ENCODE results near the gene ASAP2.

Gene ASAP2

DNA sequence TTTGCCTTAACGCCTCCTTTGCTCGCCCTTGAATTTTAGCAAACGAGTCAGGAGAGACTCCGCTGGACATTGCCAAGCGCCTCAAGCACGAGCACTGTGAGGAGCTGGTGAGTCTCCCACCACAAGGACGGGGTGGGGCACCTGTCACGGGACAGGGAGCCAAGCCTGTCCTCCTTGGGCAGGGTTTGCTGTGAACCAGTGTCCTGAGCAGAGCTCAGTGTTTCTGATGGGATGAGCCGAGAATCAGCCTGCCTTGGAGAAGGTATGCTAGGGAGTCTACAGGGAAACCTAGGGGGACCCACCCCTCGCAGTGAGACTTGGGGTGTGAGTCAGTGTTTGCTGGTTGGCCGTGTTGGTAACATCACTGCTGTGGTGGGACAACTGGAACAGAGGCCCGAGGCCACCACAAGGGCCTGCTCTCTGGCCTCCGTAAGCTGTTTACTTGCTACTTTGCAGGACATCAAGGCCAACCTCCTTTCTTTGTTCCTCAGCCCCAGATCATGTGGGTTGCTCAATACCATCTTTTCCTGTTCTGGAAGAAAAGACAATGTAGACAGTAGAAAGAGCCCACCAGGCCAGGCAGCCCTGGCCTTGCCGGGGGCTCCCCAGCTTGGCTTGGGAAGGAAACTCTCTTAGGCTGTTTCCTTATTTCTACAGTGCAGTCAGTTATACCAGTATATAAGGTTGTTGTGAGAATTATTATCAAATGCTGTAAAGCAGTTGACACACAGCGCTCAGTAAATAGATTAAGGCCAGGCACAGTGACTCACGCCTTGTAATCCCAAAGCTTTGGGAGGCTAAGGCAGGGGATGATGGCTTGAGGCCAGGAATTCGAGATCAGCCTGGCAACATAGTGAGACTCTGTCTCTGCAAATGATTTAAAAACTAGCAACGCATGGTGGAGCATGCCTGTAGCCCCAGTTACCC is 174.4 kb downstream of the ASAP2 start:
- TF ChIP-seq, protein P1, sequence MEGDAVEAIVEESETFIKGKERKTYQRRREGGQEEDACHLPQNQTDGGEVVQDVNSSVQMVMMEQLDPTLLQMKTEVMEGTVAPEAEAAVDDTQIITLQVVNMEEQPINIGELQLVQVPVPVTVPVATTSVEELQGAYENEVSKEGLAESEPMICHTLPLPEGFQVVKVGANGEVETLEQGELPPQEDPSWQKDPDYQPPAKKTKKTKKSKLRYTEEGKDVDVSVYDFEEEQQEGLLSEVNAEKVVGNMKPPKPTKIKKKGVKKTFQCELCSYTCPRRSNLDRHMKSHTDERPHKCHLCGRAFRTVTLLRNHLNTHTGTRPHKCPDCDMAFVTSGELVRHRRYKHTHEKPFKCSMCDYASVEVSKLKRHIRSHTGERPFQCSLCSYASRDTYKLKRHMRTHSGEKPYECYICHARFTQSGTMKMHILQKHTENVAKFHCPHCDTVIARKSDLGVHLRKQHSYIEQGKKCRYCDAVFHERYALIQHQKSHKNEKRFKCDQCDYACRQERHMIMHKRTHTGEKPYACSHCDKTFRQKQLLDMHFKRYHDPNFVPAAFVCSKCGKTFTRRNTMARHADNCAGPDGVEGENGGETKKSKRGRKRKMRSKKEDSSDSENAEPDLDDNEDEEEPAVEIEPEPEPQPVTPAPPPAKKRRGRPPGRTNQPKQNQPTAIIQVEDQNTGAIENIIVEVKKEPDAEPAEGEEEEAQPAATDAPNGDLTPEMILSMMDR (IDR thresholded peaks at IDR 0.05; ENCODE audit: borderline replicate concordance, insufficient read depth, low read depth, low read length), result no peak
- no peak overlapping the region for H3K4me3 ChIP-seq (ENCODE audit: low read depth, low read length)

DNA sequence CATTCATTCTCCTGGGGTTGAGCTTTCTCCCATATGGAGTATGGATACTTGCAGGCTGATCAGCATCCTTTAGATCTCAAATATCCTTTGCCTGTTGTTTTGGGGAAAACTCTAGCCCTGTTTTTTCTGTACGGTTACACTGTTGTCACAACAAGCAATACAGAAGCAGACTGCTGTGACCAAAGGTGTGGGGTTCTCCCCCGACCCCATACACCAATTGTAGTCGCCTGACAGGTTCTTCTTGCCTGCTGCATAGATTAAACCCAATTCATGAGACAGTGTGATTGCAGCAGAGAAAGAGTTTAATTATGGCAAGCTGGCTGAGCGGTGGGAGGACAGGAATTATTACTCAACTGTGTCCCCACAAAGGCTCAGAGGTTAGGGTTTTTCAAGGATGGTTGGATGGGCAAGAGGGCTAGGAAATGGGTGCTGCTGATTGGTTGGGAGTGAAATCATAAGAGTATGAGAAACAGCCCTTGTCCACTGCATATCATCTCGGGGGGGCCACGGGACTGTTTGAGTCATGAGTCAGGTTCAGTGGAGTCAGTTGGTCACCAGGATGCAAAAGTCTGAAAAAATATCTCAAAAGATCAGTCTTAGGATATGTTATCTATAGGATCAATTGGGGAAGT is 176.1 kb downstream of the ASAP2 start:
- no peak overlapping the region for H3K4me3 ChIP-seq (ENCODE audit: low read depth, low read length)
- TF ChIP-seq, protein P1 (IDR thresholded peaks at IDR 0.05; ENCODE audit: borderline replicate concordance, insufficient read depth, low read depth, low read length), result no peak

DNA sequence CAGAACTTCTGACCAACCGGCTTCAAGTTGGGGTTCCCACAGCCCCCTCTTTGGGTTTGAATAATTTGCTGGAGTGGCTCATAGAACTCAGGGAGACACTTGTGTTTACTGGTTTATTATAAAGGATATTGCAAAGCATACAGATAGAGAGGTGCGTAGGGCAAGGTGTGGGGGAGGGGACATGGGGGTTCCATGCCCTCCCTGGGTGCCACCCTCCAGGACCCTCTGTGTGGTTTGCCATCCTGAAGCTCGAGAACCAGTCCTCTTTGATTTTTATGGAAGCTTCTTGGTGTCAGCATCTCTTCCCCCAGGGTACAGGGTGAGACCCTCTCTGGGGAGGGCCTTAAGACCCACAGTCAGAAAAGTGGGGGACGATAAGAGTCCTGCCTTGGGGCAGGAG is 177.9 kb downstream of the ASAP2 start:
- H3K4me3 ChIP-seq (ENCODE audit: low read depth, low read length), result no peak overlapping the region
- TF ChIP-seq, protein P1 (IDR thresholded peaks at IDR 0.05; ENCODE audit: borderline replicate concordance, insufficient read depth, low read depth, low read length), result no peak

DNA sequence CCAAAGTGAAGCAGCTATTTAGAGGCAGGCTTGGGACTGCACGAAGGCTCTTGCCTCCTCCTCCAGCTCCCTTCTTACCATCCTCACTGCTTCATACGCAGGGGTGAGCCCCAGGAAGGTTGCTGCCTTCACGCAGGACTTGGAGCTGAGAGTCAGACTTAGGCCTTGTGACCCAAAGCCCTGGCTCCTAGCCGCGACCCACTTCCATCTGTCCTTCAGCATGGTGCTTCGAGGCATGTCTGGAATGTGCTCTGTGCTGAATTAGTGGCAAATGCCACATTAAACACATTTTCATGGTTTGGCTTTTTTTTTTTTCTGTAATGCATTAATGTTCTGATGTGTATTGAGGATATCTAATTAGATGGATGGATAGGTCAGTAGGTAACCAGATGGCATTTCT is 179.2 kb downstream of the ASAP2 start:
- TF ChIP-seq, protein P1 (IDR thresholded peaks at IDR 0.05; ENCODE audit: borderline replicate concordance, insufficient read depth, low read depth, low read length), result no peak

DNA sequence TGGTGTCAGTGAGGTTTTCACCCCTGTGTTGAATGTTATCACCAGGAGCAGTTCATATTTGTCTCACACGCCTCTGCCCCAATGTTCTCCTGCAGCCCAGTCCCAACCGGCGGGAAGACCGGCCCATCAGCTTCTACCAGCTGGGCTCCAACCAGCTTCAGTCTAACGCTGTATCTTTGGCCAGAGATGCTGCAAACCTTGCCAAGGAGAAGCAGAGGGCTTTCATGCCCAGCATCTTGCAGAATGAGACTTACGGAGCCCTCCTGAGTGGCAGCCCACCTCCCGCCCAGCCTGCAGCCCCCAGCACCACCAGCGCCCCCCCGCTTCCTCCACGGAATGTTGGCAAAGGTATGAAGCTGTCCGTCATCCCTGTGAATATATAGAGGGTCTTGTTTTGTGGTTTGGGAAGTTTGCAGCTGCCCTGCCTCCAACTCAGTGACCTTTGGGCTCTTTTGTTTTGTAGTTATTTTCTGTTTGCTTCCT is 181.6 kb downstream of the ASAP2 start:
- no peak overlapping the region for H3K4me3 ChIP-seq (ENCODE audit: low read depth, low read length)
- TF ChIP-seq, protein P1 (IDR thresholded peaks at IDR 0.05; ENCODE audit: borderline replicate concordance, insufficient read depth, low read depth, low read length), result no peak

More for the DNA sequence above, 179.2 kb downstream of the ASAP2 start:
- no peak overlapping the region for H3K4me3 ChIP-seq (ENCODE audit: low read depth, low read length)

DNA sequence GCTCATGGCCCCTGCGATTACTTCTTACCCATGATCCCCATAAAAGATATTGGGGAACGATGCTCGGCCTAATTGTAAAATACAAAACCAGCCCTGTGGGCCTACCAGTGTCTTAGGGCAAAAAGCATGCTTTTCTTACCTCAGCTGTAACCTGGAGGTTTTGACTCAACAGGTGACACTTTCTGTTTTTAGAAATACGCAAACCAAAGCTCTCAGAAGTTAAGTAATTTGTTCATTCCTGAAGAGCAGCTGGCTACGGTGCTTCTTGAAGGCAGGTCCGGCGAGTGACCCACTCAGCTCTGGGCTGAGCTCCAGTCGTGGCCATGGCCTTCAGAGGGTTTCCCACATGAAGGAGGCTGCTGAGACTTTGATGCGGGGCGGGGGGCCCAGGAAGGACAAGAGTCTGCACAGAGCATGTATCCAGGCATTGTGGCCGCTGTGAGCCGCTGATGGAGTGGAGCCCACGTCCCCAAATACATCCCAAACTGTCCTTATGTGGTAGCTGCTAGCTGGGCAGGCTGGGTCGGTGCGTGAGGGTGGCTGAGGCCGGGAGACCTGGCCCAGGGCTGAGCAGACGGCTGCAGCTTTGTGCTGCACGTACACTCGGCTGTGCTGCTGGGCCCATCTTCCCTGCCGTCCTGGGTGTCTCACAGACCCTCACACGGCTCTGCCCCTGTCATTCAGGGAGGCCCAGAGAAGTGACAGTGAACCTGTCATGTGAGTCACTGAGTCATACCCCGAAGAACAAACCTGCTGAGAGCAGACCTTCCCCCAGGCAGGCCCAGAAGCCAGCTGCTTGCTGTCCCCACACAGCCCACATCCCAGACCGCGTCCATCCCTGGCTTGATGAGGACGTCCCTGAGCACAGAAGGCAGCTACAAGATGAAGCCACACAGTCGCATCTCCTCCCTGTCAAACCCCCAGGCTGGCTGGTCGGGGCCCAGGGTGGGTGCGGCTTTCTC is 182.6 kb downstream of the ASAP2 start:
- TF ChIP-seq, protein P1 (IDR thresholded peaks at IDR 0.05; ENCODE audit: borderline replicate concordance, insufficient read depth, low read depth, low read length), result no peak
- no peak overlapping the region for H3K4me3 ChIP-seq (ENCODE audit: low read depth, low read length)

Data from GM12875 (cell line).